ENCODE results near the gene ATP2C1.

Gene ATP2C1

DNA sequence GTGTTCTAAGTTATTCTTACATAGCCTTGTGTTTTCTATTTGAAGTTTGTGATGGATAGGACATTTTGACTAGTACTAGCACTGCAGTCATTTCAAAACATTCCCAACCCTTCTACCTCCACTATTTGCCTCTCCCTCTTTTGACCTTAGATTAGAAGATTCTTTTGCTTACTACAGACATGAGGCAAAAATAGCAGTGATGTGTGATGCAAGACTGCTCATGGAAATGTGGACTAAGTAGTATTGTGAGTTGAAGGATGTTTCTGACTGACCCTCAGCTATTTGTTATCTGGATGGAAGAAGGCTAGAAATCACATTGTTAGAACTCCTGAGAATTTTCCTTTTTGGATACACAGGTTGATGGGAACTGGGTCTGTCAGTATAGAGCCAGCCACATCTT lies 45.9 kb downstream of the ATP2C1 start:
- Histone ChIP-seq H3K27me3 (ENCODE audit: low read length) (no peaks in the 10 kb centered on the region), H3F3A (ENCODE audit: insufficient read depth) (no peaks in the 10 kb centered on the region), H2AFZ (ENCODE audit: low read depth, low read length, severe bottlenecking) (no peak overlapping the region), H3K9ac (ENCODE audit: low read length) (no peak overlapping the region), H3K36me3 (ENCODE audit: low read length) (peaks cover 20% of the 10 kb centered on the region), H3K4me2 (ENCODE audit: low read depth, low read length, poor library complexity, severe bottlenecking) (no peak overlapping the region), H4K20me1 (ENCODE audit: low read depth, low read length) (no peaks in the 10 kb centered on the region), H3K27ac (ENCODE audit: low read depth, low read length) (no peak overlapping the region), H3K9me2 (replicated peaks; ENCODE audit: insufficient read depth, low read length) (no peaks in the 10 kb centered on the region), H3K4me3 (ENCODE audit: insufficient read depth, low read length, poor library complexity, severe bottlenecking) (no peak overlapping the region), H3K79me2 (ENCODE audit: insufficient read depth, low read length) (no peaks in the 10 kb centered on the region), H3K9me3 (ENCODE audit: insufficient read depth, low read length) (no peaks in the 10 kb centered on the region)
- no peak for TF ChIP-seq EZH2phosphoT487 (conservative IDR thresholded peaks at IDR 0.05; ENCODE audit: low read length)
- TF ChIP-seq, protein P1, sequence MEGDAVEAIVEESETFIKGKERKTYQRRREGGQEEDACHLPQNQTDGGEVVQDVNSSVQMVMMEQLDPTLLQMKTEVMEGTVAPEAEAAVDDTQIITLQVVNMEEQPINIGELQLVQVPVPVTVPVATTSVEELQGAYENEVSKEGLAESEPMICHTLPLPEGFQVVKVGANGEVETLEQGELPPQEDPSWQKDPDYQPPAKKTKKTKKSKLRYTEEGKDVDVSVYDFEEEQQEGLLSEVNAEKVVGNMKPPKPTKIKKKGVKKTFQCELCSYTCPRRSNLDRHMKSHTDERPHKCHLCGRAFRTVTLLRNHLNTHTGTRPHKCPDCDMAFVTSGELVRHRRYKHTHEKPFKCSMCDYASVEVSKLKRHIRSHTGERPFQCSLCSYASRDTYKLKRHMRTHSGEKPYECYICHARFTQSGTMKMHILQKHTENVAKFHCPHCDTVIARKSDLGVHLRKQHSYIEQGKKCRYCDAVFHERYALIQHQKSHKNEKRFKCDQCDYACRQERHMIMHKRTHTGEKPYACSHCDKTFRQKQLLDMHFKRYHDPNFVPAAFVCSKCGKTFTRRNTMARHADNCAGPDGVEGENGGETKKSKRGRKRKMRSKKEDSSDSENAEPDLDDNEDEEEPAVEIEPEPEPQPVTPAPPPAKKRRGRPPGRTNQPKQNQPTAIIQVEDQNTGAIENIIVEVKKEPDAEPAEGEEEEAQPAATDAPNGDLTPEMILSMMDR (IDR thresholded peaks at IDR 0.05; ENCODE audit: insufficient read depth, low read length, poor library complexity, severe bottlenecking): no peak

DNA sequence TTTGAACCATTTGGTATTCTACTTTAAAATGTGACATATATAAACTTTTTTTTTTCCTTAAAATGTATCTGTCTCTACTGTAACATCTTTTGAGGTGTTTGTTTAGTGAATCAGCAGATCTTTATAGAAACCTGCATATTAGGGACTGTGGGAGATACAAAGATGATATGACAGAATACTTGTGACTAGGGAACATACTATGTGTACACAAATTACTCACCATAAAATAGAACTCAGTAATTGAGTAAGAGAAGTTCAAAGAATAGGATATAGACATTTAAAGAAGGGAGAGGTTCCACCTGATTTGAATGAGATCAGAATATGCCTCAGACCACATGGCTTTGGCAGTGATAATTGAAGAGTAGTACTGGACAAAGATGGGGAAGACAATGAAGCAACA lies 47.9 kb downstream of the ATP2C1 start:
- Histone ChIP-seq H3K36me3 (ENCODE audit: low read length) (peaks cover 12% of the 10 kb centered on the region), H3K27me3 (ENCODE audit: low read length) (no peaks in the 10 kb centered on the region), H3K9ac (ENCODE audit: low read length) (no peak overlapping the region), H3F3A (ENCODE audit: insufficient read depth) (no peaks in the 10 kb centered on the region), H4K20me1 (ENCODE audit: low read depth, low read length) (no peaks in the 10 kb centered on the region), H3K4me3 (ENCODE audit: insufficient read depth, low read length, poor library complexity, severe bottlenecking) (no peak overlapping the region), H3K9me2 (replicated peaks; ENCODE audit: insufficient read depth, low read length) (no peaks in the 10 kb centered on the region), H3K27ac (ENCODE audit: low read depth, low read length) (no peak overlapping the region), H3K4me2 (ENCODE audit: low read depth, low read length, poor library complexity, severe bottlenecking) (no peak overlapping the region), H2AFZ (ENCODE audit: low read depth, low read length, severe bottlenecking) (no peak overlapping the region), H3K79me2 (ENCODE audit: insufficient read depth, low read length) (no peaks in the 10 kb centered on the region), H3K9me3 (ENCODE audit: insufficient read depth, low read length) (no peaks in the 10 kb centered on the region)
- TF ChIP-seq EZH2phosphoT487 (conservative IDR thresholded peaks at IDR 0.05; ENCODE audit: low read length): no peak
- TF ChIP-seq, protein P1 (IDR thresholded peaks at IDR 0.05; ENCODE audit: insufficient read depth, low read length, poor library complexity, severe bottlenecking): no peak

DNA sequence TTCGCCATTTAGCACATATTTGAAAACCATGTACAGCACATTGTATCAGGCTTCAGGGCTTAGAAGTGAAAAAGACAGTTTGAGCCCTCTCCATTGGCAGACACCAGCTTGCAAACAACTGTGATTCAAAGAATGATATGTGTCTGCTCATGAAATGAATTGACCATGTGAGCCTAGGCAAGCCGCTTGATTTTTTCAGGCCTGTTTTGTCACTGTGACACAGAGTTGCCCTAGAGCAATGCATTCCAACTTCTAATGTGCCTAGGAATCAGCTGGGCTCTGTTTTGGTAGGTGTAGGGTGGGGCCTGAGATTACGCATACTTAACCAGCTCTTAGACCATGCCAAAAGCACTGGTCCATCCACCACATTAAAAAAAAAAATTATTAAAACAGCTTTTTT lies 53.0 kb downstream of the ATP2C1 start:
- TF ChIP-seq, protein P1 (IDR thresholded peaks at IDR 0.05; ENCODE audit: insufficient read depth, low read length, poor library complexity, severe bottlenecking): no peak
- TF ChIP-seq EZH2phosphoT487 (conservative IDR thresholded peaks at IDR 0.05; ENCODE audit: low read length): no peak
- peaks cover 9% of the 10 kb centered on the region for H3K36me3 ChIP-seq (ENCODE audit: low read length)
- no peak overlapping the region for H3K4me2 ChIP-seq (ENCODE audit: low read depth, low read length, poor library complexity, severe bottlenecking)
- no peaks in the 10 kb centered on the region for H3K9me2 ChIP-seq (replicated peaks; ENCODE audit: insufficient read depth, low read length)
- no peaks in the 10 kb centered on the region for H4K20me1 ChIP-seq (ENCODE audit: low read depth, low read length)
- H3K4me3 ChIP-seq (ENCODE audit: insufficient read depth, low read length, poor library complexity, severe bottlenecking): no peak overlapping the region
- H3K27ac ChIP-seq (ENCODE audit: low read depth, low read length): no peak overlapping the region
- no peaks in the 10 kb centered on the region for H3K79me2 ChIP-seq (ENCODE audit: insufficient read depth, low read length)
- H3K9ac ChIP-seq (ENCODE audit: low read length): no peak overlapping the region
- H3K27me3 ChIP-seq (ENCODE audit: low read length): no peaks in the 10 kb centered on the region
- H3K9me3 ChIP-seq (ENCODE audit: insufficient read depth, low read length): no peaks in the 10 kb centered on the region
- H2AFZ ChIP-seq (ENCODE audit: low read depth, low read length, severe bottlenecking): no peak overlapping the region
- H3F3A ChIP-seq (ENCODE audit: insufficient read depth): no peaks in the 10 kb centered on the region

All from SU-DHL-6 (cell line).